Measurements from ENCODE around the gene RCN1.
"Not testable (repeated sequence)": the region's sequence is repeated elsewhere in the genome, so short reads cannot be mapped to it uniquely, and the experiment has no call there.

Gene RCN1

DNA sequence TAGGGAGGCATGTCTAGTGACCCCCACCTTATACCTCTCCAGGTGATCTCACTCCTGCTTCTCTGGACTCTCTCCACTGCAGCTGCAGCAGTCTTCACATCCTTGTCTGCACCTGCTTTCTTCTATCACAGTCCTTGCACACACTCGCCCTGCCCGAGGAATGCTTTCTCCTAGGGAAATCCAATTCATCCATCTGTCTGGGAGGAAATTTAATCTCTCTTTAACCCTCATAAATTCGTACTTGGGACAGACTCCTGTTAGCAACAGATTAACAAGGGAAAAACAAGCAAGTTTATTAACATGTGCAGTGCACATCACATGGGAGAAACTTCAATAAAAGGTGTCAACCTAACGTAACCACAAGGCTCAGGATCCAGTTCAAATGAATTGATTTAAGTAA is 11.3 kb upstream of the RCN1 start:
- DNase-seq (ENCODE audit: low spot score) = no peak

DNA sequence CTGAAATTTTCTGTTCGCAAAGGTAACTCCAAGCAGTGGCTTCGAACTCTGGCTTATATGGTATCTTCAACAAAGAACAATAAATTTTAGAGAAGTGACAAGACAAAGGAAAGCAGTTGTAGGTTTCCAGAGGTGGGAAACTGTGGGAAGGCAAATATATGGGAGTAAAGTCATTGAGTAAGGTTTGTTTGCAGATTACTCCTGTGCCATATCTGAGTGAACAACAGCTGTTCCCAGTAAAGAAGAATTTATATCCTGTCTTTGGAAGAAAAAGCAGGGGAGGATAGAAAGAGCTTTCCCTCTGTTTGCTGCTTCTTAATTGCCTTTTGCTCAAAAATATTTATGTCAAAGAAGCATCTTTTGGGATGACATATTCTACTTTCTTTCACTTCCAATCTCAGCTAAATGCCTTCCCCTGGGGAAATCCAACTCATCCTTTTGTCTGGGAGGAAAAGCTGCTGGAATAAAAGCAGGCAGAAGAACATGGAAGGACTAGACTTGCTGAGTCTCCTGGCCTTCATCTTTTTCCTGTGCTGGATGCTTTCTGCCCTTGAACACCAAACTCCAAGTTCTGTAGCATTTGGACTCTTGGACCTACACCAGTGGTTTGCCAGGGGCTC is 10.4 kb upstream of the RCN1 start:
- DNase-seq (ENCODE audit: low spot score) = no peak

DNA sequence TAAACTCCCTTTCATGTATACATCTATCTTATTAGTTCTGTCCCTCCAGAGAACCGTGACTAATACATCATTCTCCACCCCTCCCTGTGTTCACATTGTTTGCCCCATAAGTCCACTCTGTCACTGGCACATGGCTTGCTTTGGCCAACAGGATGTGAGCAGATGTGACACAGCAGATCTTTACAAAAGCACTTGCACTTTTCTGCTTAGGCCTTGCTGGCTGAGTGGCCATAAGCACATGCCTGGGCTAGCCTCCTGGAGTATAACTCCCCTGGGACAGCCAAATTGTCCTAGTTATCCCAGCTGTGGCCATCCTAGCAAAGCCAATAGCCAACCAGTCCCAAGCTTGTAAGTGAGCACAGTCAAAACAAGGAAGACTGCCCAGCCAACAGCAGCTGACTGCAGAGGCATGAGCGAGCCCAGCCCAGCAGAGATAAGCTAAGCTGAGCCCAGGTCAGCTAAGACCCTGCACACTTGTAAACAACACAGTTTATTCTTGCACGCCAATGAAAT is 9.7 kb upstream of the RCN1 start:
- no peak for DNase-seq (ENCODE audit: low spot score)

DNA sequence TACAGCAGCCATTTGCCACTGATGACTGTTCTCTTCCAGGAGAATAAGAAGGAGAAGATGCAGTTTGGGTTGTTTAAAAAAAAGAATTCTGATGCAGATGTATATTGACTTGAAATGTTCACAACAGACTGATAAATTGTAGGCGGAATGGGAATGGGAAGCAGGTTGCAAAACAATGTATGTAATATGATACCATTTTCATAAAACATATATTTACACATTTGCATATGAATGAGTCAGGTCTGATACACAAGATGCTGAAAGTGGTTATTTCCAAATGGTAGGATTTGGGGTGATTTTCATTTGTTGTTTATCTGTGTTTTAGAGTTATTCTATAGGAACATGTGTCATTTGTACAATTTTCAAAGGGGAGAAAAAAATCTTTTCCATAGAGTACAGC is 9.0 kb upstream of the RCN1 start:
- no peak for DNase-seq (ENCODE audit: low spot score)

DNA sequence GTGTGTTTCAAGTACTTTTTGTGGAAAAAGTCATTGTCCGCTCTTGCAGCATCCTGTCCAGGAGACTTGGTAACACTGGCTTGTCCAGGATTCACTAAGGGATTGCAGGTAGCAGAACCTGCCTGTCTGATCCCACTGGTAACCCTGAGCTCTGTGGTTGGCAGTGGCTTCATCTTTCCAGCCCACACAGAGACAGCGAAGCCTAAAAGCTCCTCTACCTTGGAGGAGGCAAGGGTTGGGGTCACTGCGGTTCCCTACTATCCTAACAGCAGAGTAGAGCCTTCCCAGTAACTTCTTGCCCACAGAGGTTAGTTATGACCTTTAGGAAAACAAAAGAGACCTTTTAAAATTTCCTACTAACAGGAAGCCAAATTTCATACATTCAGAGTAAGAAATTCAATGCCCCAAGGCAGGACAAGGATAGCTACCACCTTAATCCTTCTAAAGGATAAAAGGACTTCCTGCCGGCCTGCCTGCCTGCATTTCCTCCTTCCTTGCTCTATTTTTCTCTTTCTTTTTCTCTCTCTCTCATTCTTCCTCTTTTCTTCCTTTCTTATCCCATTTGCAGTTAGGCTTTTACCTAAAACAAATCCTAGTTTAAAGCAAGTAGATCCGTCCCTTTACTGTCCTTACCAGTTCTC is 8.4 kb upstream of the RCN1 start:
- DNase-seq (ENCODE audit: low spot score) = no peak

DNA sequence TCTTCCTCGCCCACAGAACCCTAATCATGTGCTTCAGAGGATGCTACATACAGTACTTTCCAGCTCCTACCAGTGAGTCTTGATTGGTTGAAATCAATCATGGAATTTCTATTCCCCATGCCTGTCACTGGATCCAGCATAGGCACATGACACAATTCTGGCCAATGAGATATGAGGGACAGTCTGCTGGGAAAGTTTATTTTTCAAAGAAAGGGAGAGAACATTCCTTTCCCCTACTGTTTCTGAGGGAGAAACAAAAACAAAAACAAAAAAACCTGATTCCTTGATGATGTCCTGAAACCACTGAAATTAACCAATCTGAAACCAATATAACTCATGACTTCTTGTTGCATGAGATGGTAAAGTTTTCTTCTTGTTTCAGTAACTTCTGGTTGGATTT is 3.3 kb upstream of the RCN1 start:
- DNase-seq (ENCODE audit: low spot score) = no peak

DNA sequence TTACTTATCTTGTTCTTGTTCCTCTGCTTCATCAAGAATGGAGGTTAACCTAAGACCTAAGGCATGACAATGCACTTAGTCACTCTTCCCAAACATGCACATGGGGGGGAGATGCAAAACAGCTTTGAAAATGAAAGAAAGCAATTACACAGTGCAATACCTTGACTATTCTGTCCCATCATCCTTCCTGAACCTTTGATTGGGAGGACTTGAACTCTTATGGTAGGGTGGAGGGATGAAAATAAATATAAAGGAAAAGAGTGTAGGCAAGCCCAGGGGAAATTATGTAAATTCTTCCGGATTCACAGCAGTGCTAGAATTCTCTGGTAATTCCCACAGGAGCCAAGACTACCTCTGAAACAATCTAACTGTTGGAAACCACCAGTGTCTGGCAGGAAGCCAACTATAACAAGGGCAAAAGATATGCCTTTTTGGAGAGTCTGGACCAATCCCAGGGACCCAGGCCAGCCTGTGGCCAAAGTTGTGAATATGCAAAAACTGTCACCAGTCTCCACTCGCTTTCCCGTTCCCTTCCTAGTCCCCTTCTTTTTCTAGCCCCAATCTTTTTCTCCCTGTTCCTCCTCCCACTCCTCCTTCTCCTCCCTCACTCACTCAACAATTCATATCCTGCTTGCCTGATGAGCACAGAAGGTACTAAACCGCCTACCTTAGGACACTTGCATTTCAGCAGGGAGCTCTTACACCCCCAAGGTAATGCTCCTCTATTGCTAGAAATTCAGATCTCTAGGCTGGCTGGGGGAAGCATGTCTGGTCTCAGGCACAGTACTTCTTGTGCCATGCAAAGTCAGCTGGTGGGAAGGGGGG is 2.5 kb upstream of the RCN1 start:
- peak; percentile 17 for DNase-seq (ENCODE audit: low spot score)

DNA sequence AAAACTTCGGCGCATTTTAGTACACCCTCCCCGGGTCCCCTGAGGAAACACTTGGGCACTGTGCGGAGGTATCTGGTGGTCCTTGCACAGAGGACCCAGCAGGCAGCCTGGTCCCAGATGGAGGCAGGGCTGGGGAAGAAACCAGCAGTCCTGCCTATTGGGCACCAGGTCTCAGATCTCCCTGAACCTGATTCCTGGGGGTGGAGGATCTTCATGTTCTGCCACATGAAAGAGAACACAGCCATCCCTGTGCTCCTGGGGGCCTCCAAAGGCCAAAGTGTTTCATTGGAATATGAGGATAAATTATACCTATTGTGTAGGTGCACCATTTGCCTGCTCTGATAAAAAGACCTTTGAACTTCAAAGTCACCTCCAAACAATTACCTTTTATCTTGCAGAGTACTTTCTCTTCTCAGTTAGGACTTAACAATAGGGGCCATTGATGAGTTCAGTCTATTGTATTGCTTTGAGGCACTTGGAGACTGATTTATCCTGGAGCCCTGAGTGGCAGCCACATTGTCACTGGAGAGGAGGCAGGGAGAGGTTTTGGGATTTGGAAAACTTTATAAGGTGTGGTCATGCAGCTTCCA is 1.8 kb downstream of the RCN1 start:
- DNase-seq (ENCODE audit: low spot score) = no peak

DNA sequence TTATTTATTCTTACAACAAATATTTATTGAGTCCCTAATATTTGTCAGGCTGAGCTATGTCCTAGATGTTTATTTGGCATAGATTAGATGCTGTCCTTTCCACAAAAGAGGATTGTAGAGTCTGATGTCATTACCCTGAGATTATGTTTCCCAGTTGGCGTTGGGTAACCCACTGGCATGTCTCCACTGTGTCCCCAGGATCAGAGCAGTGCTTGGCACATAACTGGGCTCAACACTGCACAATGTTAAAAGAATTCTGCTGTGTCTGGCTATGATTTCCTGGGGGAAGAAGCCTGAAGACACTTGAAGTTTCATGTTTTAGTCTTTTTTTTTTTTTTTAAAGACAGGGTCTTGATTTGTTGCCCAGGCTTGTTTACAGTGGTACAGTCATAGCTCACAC is 4.0 kb downstream of the RCN1 start:
- no peak for DNase-seq (ENCODE audit: low spot score)

DNA sequence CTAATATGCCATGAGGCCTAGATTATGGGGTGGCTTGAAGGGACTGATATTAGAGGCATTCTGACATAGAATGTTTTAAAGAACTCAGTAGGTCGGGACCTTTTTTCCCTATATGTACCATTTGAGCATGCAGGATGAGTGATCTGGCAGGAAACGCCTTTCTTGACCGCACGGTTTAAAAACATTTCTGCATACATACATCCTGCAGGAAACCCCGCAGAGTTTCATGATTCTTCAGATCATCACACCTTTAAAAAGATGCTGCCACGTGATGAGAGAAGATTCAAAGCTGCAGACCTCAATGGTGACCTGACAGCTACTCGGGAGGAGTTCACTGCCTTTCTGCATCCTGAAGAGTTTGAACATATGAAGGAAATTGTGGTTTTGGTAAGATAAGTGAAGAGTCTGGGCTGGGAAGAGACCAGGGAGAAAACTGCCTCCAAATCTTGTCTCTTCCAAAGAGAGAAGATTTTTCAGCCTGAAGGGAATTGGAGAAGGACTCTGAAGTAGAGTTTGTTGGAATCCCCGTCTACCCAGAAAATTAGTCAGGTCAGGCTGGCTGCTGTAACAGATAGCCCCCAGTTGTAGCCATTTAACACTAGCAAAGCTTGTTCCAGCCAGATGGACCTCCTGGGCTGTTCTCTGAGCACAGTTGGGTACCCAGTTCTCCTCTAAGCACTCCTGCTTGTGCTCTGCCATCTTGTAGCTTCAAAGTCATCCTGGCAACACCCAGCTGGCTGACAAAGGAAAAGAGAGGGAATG is 7.4 kb downstream of the RCN1 start:
- DNase-seq (ENCODE audit: low spot score) = no peak

DNA sequence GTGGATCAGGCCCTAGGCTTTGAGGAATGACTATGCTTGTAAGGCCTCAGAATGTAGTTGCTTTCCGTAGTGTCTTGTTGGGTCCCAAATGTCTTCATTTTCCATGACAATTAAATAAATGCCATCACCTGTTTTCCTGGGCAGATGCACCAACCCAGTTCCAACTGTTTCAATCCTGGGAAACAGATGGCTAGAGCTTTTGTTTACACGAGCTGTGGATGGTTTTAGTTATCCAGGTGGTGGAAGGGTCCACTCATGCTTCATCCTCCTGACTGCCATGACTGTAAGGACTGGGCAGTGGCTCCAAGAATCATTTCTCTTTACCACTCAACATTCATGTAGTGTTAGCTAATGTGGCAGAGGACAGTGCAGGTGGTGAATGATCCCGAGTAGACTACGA is 8.6 kb downstream of the RCN1 start:
- no peak for DNase-seq (ENCODE audit: low spot score)

DNA sequence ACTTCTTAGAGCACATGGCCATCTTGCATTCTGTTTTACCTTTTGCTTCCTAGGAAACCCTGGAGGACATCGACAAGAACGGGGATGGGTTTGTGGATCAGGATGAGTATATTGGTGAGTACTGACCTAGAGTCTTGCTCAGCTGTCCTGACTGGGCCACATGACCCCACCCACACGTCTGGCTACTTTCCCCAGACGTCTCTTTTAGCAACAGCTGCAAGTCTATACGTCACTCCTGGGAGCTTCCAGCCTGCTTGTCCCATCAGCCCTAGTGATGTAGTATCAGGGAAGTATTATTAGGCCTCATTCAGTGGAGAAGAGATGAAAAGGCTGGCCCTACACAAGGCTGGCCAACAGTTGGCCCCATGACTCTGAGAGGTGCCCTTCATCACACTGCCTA is 9.6 kb downstream of the RCN1 start:
- no peak for DNase-seq (ENCODE audit: low spot score)

DNA sequence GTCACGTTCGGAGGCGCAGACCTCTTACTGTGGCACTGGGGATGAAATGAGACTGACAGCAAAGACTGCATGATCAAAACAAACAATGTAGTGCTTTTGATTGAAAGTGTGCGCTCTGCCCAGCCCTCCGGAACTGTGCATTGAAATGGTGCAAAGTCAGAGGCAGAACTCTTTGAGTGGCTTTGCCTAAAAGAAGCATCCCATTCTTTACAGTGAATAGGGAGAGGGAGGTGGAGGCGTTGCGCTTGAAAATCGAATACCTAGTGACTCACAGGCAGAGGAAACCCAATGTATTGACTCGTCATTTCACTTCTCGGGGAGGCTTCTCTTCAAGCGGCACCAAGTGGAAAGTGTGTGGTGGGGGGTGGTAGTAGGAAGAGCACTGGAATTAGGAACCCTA is 10.9 kb downstream of the RCN1 start:
- no peak for DNase-seq (ENCODE audit: low spot score)

DNA sequence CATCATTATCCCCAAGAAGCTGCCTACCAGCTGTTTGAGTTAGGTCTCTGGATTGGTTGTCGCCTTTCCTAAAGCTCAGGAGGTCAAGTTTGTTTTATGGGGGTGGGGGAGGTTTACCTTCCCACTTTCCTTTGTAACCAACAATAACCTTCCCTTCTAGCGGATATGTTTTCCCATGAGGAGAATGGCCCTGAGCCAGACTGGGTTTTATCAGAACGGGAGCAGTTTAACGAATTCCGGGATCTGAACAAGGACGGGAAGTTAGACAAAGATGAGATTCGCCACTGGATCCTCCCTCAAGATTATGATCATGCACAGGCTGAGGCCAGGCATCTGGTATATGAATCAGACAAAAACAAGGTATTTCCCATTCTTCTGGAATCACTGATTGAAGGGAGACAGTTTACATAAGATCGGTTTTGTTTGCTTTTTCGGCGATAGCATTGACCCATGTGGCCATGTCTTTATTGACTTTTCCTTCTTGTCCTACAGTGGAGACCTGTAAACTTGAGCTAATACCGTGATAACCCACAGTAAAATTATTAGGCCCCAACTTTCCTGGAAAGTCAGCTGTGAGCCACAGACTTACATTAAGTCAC is 12.3 kb downstream of the RCN1 start:
- not testable (repeated sequence) for DNase-seq (ENCODE audit: low spot score)

DNA sequence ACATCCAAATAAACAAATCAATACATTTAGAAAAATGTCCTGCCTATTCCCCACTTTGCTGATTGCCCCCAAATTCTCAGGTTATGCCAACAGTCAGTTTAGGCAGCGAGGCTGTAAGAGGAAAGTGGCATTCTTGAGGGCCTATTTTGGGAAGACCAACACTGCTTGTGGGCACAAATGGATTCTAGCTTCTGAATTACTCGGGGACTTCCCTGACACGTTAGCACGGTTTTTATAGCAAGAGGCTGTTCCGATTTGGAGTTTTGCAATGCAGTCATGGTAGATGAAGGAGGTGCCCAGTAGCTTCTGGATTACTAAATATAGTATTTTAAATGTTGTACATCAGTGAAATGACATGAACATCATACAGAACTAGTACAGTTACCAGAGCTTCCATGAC is 13.1 kb downstream of the RCN1 start:
- DNase-seq (ENCODE audit: low spot score) = no peak

DNA sequence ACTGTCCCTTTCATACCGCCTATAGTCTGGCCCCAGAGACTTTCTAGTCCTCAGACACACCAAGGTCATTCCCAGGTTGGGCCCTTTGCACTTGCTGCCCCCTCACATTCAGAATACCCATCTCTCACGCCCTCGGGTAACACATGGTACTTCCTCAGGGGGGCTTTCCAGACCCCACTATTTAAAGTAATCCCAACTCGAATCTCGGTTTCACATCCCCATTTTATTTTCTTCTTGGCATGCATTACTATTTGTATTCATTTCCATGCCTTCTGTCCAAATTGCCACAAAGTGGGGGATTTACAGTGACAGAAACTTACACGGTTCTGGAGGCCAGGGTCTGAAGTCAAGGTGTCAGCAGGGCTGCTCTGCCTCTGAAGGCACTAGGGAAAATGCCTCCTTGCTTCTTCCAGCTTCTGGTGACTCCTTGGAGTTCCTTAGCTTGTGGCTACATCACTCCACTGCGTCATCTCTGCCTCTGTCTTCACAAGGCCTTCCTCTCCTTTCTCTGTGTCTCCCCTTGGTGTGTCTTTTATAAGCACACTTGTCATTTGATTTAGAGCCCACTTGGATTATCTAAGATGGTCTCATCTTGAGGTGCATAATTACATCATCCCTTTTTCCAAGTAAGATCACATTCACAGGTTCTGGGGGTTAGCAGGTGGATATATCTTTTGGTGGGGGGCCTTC is 15.1 kb downstream of the RCN1 start:
- DNase-seq (ENCODE audit: low spot score) = no peak

DNA sequence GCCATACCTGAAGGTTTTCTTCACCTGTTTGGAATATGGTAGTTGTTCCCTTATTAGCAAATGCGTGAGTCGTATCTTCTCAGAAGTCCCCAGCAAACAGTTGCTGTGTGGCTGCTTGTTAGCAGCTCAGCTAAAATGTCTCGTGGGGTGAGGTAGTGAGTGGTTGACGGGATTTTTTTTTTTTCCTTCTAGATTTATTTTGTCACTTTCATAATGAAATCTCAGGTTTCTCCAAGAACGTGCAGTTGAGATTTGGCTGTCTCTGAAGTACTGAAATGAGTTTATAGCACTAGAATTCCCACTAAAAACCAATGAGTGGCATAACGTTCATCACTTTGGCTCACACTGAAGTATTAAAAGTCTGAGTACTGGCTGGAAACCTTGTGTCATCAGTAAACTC is 16.8 kb downstream of the RCN1 start:
- DNase-seq (ENCODE audit: low spot score) = no peak

DNA sequence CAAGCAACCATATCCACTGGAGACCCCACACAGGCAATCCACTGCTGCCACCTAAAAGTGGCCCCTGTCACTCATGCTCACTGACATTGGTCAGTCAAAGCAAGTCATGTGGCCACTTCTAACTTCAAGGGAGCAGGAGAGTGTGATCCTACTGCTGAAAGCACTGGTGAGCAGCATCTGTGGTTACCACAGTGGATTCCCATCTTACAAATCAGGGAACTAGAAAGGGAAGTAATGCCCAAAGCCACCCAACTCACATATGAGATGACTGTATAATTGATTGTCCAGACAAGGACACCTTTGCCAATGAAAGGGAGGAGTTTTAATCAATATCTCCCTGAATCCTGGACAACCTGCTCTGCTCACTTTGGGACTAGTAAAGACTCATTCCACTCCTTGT is 17.7 kb downstream of the RCN1 start:
- no peak for DNase-seq (ENCODE audit: low spot score)

DNA sequence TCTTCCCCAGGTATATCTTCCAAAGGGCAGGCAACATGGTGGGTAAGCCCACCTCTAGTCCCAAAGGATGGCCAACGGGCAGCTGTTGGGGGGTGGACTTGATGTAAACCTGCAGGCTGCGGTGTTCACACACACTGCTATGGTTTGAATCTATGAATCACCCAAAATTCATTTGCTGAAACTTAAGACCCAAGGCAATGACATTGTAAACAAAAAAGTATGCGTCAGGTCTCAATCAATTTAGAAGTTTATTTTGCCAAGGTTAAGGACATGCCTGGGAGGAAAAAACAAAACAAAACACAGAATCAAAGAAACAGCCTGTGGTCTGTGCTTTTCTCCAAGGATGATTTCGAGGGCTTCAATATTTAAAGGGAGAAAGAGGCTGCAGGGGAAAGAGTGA is 18.3 kb downstream of the RCN1 start:
- no peak for DNase-seq (ENCODE audit: low spot score)

DNA sequence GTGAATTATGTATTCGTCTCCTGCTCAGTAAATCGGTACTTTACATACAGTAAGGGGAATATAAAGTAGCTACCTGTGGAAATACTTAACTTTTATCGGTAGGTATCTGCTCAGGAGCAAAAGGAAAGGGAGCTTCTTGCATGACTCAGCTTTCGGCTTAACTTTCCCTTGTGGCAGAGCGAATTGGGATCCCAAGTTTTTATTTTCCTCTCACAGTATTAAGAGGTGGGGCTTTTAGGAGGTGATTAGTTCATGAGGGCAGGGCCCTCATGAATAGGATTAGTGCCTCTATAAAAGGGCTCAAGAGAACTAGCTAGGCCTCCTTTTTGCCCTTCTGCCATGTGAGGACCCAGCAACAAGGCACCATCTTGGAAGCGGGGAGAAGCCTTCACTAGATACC is 18.7 kb downstream of the RCN1 start:
- DNase-seq (ENCODE audit: low spot score) = no peak

DNA sequence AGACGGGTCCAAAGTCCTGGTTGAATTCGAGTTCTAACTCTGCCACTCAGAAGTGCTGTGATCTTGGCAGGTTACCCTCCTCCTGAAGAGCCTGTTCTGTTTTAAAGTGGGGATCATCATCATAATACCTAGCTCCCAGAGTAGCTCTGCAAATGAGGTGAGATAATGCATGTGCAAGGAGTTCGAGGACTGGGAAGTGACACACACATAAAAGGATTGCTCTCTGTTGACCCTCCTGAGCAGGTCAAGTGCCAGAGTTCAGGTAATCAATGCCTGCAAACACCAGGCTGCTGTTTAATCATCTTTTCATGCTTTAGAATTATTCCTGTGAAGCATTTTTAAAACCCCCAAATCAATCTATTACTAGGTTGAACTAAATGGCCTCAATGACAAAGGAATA is 19.9 kb downstream of the RCN1 start:
- DNase-seq (ENCODE audit: low spot score) = no peak

Measured in Ammon's horn (tissue), 1 donor.